Natural killer cell (primary cell): Measurements from ENCODE around the gene ARHGEF18. TPM values are rescaled to one million over a fixed set of nuclear protein-coding genes. Genes with fewer than 3 reads are reported as not detected.
A peak's percentile ranks its signal among the peaks of the same experiment; 100 is the strongest.

ENCODE experiments used
- ATAC-seq, 3 donors: fragments of 150-1000 bp in 2 of 3; fragments of 200-7000 bp in 1 of 3; cut with Tn5 transposase; 1 replicate in 1 of 3; 2 replicates in 2 of 3; pipeline ENCODE4 v1.10.0; 2021; ENCODE audit warnings: mild to moderate bottlenecking in 2 of 3, moderate library complexity in 2 of 3
- DNase-seq, 2 donors: peaks; one replicate each; pipeline versions ENCODE4 v3.0.0 to v3.0.0-alpha.2; 2013 to 2021; ENCODE audit warnings: mixed read lengths in 1 of 2
- H3K27ac ChIP-seq: one replicate; pipeline ENCODE4 v1.5.1; 2013; ENCODE audit warnings: mild to moderate bottlenecking, low read length
- H3K27me3 ChIP-seq: one replicate; pipeline ENCODE4 v1.6.1; 2013; ENCODE audit warnings: low read length; ENCODE audit not compliant: control insufficient read depth, insufficient read depth
- H3K36me3 ChIP-seq: one replicate; pipeline ENCODE4 v1.6.1; 2013; ENCODE audit warnings: low read length; ENCODE audit not compliant: control insufficient read depth, insufficient read depth
- H3K4me1 ChIP-seq: one replicate; pipeline ENCODE4 v1.6.1; 2013; ENCODE audit warnings: low read length; ENCODE audit not compliant: control insufficient read depth, insufficient read depth
- H3K4me3 ChIP-seq: one replicate; pipeline ENCODE4 v1.5.1; 2013; ENCODE audit warnings: low read length
- H3K9me3 ChIP-seq: one replicate; pipeline ENCODE4 v1.6.1; 2013; ENCODE audit warnings: low read length; ENCODE audit not compliant: control insufficient read depth, insufficient read depth
- H3K27ac Mint-ChIP-seq, 2 donors: one replicate each; pipeline ENCODE4 v1.8.0; 2022; ENCODE audit warnings: mild to moderate bottlenecking in 2 of 2, mixed read lengths in 2 of 2, moderate library complexity in 1 of 2
- H3K27me3 Mint-ChIP-seq, 2 donors: one replicate each; pipeline ENCODE4 v1.8.0; 2022; ENCODE audit warnings: low read depth in 2 of 2, mixed read lengths in 2 of 2
- H3K36me3 Mint-ChIP-seq: one replicate; pipeline ENCODE4 v1.8.0; 2022; ENCODE audit warnings: mixed read lengths
- H3K4me1 Mint-ChIP-seq, 2 donors: one replicate each; pipeline ENCODE4 v1.8.0; 2022; ENCODE audit warnings: mixed read lengths in 2 of 2
- H3K4me3 Mint-ChIP-seq: one replicate; pipeline ENCODE4 v1.8.0; 2022; ENCODE audit warnings: mild to moderate bottlenecking, moderate library complexity, mixed read lengths
- H3K9me3 Mint-ChIP-seq, 2 donors: one replicate each; pipeline ENCODE4 v1.8.0; 2022; ENCODE audit warnings: mixed read lengths in 2 of 2
- WGBS: methylation state at CpG from one replicate; pipeline ENCODE4 v1.1.7; 2013; ENCODE audit warnings: missing lambda C conversion rate; ENCODE audit not compliant: insufficient coverage; 5-methylcytosine and 5-hydroxymethylcytosine counted together
- intact Hi-C: fragments of 100-400 bp; cut with micrococcal nuclease; formaldehyde crosslinking; loops from one replicate; pipeline ENCODE4 v1.14.2; 2022
- total RNA-seq, 4 donors: library from RNA; stranded (reverse); fragments of 120-200 nt in 1 of 4; gene quantifications; one replicate each; pipeline versions ENCODE4 v1.2.3 to v1.2.4, GENCODE V29; 2013 to 2022
- TF ChIP-seq, protein P1 (sequence below): fragments of 200-600 bp; IDR thresholded peaks from one replicate; pipeline ENCODE4 v1.8.0; 2022; ENCODE audit warnings: antibody characterized with exemption

The ARHGEF18 gene
- total RNA-seq, 3 donors from 2014 or later (not counting 1 experiment from before 2014, with no cell fraction given) = 53.6 to 61.5 (median 54.1) TPM

DNA sequence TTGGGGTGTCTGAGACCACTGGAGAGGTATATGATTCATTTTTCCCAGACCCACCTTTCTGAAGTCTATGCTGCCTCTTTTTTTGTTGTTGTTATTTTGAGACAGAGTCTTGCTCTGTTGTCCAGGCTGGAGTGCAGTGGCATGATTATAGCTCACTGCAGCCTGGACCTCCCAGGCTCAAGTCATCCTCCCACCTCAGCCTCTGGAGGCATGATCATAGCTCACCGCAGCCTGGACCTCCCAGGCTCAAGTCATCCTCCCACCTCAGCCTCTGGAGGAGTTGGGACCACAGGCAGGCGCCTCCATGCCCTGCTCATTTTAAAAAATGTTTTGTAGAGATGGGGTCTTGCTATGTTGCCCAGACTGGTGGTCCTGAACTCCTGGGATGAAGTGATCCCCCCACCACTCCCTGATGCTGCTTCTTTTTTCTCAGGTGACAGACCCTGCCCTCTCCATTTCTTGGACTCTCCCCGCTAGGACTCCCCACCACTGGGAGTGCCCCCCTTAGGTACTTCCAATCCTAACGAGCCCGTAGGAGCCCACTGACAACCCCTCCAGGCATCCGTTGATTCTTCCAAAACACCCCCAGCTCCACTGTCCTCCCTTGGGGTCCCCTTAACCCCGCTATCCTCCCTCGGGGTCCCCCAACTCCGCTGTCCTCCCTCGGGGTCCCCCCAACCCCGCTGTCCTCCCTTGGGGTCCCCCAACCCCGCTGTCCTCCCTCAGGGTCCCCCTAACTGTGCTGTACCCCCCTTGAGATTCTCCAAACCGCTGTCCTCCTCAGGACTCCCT is 45.4 kb downstream of the ARHGEF18 start:
- TF ChIP-seq, protein P1, sequence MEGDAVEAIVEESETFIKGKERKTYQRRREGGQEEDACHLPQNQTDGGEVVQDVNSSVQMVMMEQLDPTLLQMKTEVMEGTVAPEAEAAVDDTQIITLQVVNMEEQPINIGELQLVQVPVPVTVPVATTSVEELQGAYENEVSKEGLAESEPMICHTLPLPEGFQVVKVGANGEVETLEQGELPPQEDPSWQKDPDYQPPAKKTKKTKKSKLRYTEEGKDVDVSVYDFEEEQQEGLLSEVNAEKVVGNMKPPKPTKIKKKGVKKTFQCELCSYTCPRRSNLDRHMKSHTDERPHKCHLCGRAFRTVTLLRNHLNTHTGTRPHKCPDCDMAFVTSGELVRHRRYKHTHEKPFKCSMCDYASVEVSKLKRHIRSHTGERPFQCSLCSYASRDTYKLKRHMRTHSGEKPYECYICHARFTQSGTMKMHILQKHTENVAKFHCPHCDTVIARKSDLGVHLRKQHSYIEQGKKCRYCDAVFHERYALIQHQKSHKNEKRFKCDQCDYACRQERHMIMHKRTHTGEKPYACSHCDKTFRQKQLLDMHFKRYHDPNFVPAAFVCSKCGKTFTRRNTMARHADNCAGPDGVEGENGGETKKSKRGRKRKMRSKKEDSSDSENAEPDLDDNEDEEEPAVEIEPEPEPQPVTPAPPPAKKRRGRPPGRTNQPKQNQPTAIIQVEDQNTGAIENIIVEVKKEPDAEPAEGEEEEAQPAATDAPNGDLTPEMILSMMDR = no peak
- intact Hi-C loops = no loop called here
- H3K27me3 Mint-ChIP-seq = no peaks in the 10 kb centered on the region
- H3K27ac Mint-ChIP-seq = peak overlapping the region; percentile 79 to 88
- 34% methylated on average over 12 of the region's 13 CpGs for WGBS
- H3K4me1 Mint-ChIP-seq = peaks cover 22 to 40% of the 10 kb centered on the region in 2 donors
- Histone ChIP-seq H3K27ac (peak overlapping the region; percentile 32), H3K27me3 (no peaks in the 10 kb centered on the region), H3K36me3 (peaks cover 19% of the 10 kb centered on the region), H3K4me1 (peaks cover 26% of the 10 kb centered on the region), H3K9me3 (no peaks in the 10 kb centered on the region), H3K4me3 (peak overlapping the region; percentile 70)
- DNase-seq (no peak), ATAC-seq (no peak)
- no peaks in the 10 kb centered on the region for H3K36me3 Mint-ChIP-seq
- H3K9me3 Mint-ChIP-seq = no peaks in the 10 kb centered on the region
- peak overlapping the region; percentile 94 for H3K4me3 Mint-ChIP-seq

DNA sequence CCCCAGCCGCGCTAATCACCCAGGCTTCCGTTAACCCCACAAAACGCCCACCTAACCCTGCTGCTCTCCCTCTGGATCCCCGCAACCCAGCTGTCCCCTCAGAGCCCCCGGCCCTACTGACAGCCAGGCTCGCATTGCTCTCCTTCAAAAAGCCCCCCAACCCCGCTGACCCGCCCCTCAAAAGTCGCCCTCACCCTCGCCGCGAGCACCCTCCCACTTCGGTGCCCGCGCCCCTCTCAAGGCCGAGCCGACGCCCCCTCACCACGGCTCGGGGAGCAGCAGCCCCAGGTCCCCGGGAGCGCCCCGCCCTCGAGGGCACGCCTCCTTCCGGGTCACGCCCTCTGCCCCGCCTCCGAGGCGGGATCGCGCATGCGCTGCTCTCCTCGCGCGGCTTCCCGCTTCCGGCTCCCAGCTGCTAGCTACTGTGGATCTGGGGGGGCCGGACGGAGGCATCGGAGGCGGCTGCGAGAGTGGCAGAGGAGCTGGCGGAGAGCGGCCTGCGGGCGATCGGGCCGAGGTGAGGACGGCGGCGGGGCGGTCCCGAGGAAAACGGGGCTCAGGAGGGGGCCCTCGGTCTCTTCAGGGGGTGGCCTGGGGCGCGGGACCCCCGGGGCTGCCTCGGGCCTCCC is 46.1 kb downstream of the ARHGEF18 start:
- Mint-ChIP-seq H3K27me3 (no peaks in the 10 kb centered on the region), H3K4me3 (peak overlapping the region; percentile 94), H3K4me1 (peaks cover 23 to 44% of the 10 kb centered on the region in 2 donors), H3K9me3 (no peaks in the 10 kb centered on the region), H3K36me3 (no peaks in the 10 kb centered on the region), H3K27ac (peak overlapping the region; percentile 79 to 88)
- DNase-seq (peak; percentile 94 to 95), ATAC-seq (peak; percentile 86 to 93 (median 91))
- WGBS = under 1% methylated on average over 61 of the region's 61 CpGs
- intact Hi-C loops = no loop called here
- H3K9me3 ChIP-seq = no peaks in the 10 kb centered on the region
- H3K27ac ChIP-seq = peak overlapping the region; percentile 32
- no peaks in the 10 kb centered on the region for H3K27me3 ChIP-seq
- H3K4me3 ChIP-seq = peak overlapping the region; percentile 70
- H3K36me3 ChIP-seq = peaks cover 16% of the 10 kb centered on the region
- TF ChIP-seq, protein P1 = no peak
- peaks cover 29% of the 10 kb centered on the region for H3K4me1 ChIP-seq

DNA sequence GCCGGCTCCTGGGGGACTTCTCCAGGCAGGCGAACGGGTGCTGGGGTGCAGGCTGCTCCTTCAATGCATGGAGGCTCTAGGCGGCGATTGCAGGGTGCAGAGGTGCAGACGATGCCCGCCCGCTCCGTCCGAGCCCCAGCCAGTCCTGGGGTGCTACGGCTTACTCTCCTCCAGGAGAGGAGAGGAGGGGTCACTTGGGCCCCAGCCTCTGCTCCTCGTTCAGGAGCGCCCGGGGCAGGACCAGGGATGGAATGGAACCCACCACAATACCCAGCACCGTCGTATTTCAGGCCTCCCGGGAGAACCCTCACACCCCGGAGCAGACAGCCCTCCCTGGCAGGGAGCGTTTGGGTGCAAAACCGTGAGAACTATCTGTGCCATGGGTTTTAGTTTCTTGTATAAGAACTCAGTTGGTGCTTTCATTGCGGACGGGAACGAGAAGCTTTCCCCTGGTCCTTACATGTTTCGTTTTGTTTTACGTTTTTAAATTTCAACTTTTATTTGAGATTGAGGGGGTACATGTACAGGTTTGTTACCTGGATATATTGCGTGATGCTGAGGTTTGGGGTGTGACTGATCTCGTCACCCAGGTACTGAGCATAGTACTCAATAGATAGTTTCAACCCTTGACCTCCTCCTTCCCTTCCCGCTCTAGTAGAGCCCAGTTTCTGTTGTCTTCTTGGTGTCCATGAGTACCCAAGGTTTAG is 46.8 kb downstream of the ARHGEF18 start:
- intact Hi-C loops = no loop called here
- H3K27me3 Mint-ChIP-seq = no peaks in the 10 kb centered on the region
- ATAC-seq = peak; percentile 32 to 45 (median 43)
- peak overlapping the region; percentile 79 to 88 for H3K27ac Mint-ChIP-seq
- H3K36me3 ChIP-seq = peaks cover 13% of the 10 kb centered on the region
- H3K4me3 ChIP-seq = peak overlapping the region; percentile 70
- TF ChIP-seq, protein P1 = no peak
- H3K4me3 Mint-ChIP-seq = peak overlapping the region; percentile 94
- peak overlapping the region; percentile 10 for H3K27ac ChIP-seq
- H3K27me3 ChIP-seq = no peaks in the 10 kb centered on the region
- H3K9me3 Mint-ChIP-seq = no peaks in the 10 kb centered on the region
- no peaks in the 10 kb centered on the region for H3K9me3 ChIP-seq
- WGBS = 14% methylated on average over 26 of the region's 28 CpGs
- DNase-seq = no peak
- peaks cover 23 to 44% of the 10 kb centered on the region in 2 donors for H3K4me1 Mint-ChIP-seq
- H3K36me3 Mint-ChIP-seq = no peaks in the 10 kb centered on the region
- H3K4me1 ChIP-seq = peaks cover 29% of the 10 kb centered on the region
